GM10266 (cell line): ENCODE measurements around the gene HDAC3.

Experiments
- DNase-seq: peaks from one replicate; pipeline ENCODE4 v3.0.0; 2012; ENCODE audit errors: extremely low spot score
- TF ChIP-seq, protein P1 (sequence below): IDR thresholded peaks from 2 replicates; pipeline ENCODE4 v1.5.1; 2012; ENCODE audit warnings: mild to moderate bottlenecking, low read depth; ENCODE audit not compliant: control insufficient read depth, insufficient read depth; ENCODE audit errors: missing control alignments

Gene HDAC3

DNA sequence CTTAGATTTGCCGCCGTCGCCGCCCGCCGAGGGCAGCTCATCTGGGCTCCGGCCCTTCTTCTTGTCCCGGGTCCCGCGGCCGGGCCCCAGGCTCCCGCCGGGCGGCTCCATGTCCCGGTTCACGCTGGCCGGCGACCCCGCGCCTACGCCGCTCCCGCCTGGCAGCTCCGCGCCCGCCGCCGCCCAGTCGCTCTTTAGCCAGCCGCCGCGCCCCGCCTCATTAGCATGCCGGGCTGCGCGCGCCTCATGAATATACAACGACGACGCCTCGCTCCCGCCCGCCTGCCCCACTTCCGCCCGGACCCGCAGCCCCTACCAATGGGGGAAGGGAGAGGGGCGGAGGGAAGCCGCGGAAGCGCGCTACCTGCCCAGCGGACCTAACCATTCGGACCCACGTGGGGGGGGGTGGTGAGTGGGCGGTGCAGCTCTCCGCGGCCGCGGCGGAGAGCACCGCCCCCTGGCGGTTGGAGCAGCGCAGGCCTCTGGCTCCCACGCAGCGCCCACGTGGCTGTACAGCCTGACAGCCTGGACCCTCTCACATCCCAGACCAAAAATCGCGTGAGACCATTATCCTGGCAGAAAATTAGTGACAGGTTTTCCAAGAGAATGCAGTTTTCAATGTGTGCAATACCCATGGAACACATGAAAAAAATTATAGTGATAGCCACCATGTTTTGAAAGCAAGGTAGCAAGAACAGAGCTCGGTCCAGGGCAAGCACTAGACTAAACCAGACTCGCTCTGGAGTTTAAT is 17.7 kb downstream of the HDAC3 start, which contains the start of gene DIAPH1:
Gene DIAPH1 (minus strand): TSS at position 197 of the 751 bp plus-strand sequence. CDS start 86 bp downstream, at position 111.
- TF ChIP-seq, protein P1, sequence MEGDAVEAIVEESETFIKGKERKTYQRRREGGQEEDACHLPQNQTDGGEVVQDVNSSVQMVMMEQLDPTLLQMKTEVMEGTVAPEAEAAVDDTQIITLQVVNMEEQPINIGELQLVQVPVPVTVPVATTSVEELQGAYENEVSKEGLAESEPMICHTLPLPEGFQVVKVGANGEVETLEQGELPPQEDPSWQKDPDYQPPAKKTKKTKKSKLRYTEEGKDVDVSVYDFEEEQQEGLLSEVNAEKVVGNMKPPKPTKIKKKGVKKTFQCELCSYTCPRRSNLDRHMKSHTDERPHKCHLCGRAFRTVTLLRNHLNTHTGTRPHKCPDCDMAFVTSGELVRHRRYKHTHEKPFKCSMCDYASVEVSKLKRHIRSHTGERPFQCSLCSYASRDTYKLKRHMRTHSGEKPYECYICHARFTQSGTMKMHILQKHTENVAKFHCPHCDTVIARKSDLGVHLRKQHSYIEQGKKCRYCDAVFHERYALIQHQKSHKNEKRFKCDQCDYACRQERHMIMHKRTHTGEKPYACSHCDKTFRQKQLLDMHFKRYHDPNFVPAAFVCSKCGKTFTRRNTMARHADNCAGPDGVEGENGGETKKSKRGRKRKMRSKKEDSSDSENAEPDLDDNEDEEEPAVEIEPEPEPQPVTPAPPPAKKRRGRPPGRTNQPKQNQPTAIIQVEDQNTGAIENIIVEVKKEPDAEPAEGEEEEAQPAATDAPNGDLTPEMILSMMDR = peak; percentile 97
- DNase-seq = peak; percentile 95

DNA sequence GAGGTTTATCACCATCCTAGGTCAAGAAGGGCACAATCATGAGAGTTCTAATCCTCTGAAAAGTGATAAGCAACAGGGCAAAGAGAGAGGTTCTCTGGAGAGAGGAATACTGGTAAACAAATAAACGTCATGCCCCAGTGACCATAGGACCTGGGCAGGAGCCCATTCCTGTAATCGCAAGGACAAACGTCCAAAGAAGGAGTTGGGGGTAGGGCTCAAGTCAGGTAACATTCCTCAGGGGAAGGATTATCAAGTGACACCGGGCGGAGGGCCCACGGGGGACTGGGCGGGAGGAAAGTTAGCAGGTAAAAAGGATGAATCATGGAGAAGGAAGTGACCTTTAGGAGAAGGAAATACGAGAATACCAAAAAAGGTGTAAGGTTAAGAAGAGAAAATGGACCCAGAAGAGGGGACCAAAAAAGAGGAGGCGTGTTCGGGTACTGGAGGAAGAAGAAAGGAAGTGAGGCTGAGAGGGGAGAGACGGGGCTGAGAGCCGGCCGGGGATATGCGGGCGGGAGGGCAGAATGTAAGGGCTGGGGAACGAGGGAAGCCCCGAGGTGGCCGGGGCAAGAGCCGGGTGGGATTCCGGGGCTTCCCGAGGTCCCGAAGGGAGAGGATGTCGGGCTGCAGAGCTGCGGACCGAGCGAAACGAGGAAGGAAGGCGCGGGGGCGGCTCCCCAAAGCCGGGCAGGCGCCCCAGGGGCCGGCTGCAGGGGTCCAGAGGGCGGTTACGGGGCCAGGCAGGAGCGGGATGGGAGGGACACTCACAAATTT is 18.4 kb downstream of the HDAC3 start:
- TF ChIP-seq, protein P1 = no peak
- peak; percentile 51 for DNase-seq

DNA sequence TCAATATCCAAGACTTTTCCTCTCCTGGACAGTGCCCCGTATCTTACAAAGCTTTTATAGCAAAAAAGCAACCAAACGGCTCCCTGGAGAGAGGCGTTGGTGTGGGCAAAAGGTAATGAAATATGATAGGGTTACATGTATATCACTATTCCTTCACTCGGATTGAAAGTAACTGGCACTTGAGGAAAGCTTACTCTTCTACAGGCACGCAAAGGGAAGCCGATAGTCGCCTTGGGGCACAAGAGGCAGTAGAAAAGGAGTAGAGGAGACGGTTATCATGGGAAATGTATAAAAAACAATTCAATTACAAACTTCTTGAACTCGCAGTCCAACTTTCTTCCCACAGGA is 19.0 kb downstream of the HDAC3 start:
- DNase-seq = no peak

DNA sequence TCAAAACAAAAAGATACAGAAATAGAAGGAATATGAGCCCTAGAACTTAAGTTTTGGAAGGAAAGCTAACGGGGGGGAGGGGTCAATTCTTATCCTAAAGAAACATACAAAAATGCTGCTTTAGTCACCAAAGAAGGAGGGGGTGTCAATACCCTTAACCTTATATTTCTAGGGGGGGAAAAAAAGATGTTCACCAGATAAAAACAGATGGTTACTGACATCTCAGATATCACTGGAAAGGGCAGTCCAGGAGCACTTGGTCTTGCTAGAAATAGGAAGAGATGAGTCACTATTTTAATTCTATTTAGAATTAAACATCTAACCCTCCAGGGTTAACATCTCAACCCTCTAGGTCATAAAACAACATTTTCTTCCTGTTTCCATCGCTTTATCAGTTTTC is 19.5 kb downstream of the HDAC3 start:
- DNase-seq = no peak
- TF ChIP-seq, protein P1 = no peak

More for the DNA sequence above, 19.0 kb downstream of the HDAC3 start:
- TF ChIP-seq, protein P1 = no peak

DNA sequence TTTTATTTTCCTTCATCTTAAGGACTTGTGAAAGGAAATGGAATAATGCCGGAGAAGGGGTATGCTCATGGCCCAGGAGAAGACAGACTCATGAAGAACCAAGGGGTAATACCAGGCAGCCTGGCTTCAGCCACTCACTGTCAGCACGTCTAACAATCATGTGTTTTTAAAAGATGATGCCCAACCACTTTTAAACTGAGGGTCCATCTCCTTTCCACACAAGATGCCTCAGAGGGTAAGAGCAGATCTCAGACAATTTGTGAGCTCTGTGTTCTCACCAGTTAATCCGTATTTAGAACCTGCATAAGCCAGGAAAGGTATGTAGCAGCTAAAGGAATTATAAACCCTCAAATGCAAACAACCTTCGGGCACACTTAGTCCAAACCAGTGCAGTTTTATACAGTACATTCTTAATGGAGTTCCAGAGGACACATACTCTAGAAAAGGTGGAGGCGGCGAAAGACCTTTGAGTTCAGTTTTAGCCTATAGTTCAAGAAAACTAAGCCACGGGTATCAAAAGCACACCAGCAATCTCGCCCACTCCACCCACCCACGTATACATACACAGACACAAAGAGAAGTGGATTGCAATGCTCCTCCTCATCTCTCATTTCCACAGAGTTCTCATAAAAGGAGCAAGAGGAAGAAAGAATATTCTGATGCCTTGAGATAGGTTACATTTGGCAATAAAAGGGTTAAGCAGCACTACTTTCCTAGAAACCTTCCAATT is 20.5 kb downstream of the HDAC3 start:
- DNase-seq = no peak
- TF ChIP-seq, protein P1 = no peak

DNA sequence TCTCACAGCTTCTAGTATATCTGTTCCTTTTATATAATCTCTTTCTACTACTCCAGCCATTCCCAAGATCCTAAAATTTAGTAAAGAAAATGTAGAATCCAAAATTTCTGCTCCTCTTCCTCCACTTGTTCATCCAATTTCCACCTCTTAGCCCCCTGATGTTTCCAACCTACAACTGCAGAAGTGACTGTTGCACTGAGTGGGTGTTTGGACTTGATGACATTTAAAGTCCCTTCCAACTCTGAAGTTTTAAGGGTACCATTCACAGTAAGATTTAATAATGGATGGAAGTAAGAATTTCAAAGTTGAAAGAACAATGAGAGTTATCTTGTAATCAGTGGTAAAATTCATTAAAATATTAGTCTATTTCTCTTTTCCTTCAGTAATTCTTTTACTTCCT is 23.3 kb downstream of the HDAC3 start:
- TF ChIP-seq, protein P1 = no peak
- no peak for DNase-seq
